HepG2 (cell line): ENCODE results near the gene NPHP3. TPM values are rescaled to one million over a fixed set of nuclear protein-coding genes. Genes with fewer than 3 reads are reported as not detected.

Source experiments
- BRCA1 ChIP-seq: sonication (generic); formaldehyde crosslinking; IDR thresholded peaks from 2 replicates; pipeline ENCODE4 v1.4.0; 2020; ENCODE audit warnings: missing genetic modification reagents
- BRF2 ChIP-seq: sonication (generic); formaldehyde crosslinking; IDR thresholded peaks from 2 replicates; pipeline ENCODE4 v1.8.1; 2022; ENCODE audit warnings: mild to moderate bottlenecking, missing genetic modification reagents
- HMGA1 ChIP-seq: sonication (generic); formaldehyde crosslinking; conservative IDR thresholded peaks from 2 replicates; pipeline ENCODE4 v1.4.0; 2020; ENCODE audit warnings: missing genetic modification reagents
- IRX3 ChIP-seq: sonication (generic); formaldehyde crosslinking; IDR thresholded peaks from 2 replicates; pipeline ENCODE4 v1.8.1; 2023; ENCODE audit warnings: mild to moderate bottlenecking, low read depth, missing genetic modification reagents, borderline replicate concordance
- MYNN ChIP-seq: sonication (generic); formaldehyde crosslinking; IDR thresholded peaks from 2 replicates; pipeline ENCODE4 v1.4.0; 2020; ENCODE audit warnings: mild to moderate bottlenecking, low read depth, missing genetic modification reagents
- PAF1 ChIP-seq: IDR thresholded peaks from 2 replicates; pipeline ENCODE4 v1.6.1; 2016; ENCODE audit warnings: missing genetic modification reagents, missing compliant biosample characterization
- POGZ ChIP-seq: sonication (generic); formaldehyde crosslinking; IDR thresholded peaks from 2 replicates; pipeline ENCODE4 v1.4.0; 2020; ENCODE audit warnings: mild to moderate bottlenecking, missing genetic modification reagents
- RFXANK ChIP-seq: IDR thresholded peaks from 2 replicates; pipeline ENCODE4 v1.6.1; 2016
- SP5 ChIP-seq: IDR thresholded peaks from 2 replicates; pipeline ENCODE4 v1.6.1; 2016; ENCODE audit warnings: low read depth, borderline replicate concordance
- TAF1 ChIP-seq: sonication (generic); formaldehyde crosslinking; IDR thresholded peaks from 2 replicates; pipeline ENCODE4 v1.4.0; 2020; ENCODE audit warnings: missing genetic modification reagents
- TBL1XR1 ChIP-seq: fragments of 150-350 bp; IDR thresholded peaks from 2 replicates; pipeline ENCODE4 v1.6.1; 2014; ENCODE audit warnings: borderline replicate concordance, low read length; ENCODE audit not compliant: partially characterized antibody
- ZBTB3 ChIP-seq: sonication (generic); formaldehyde crosslinking; IDR thresholded peaks from 2 replicates; pipeline ENCODE4 v1.4.0; 2020; ENCODE audit warnings: low read depth, mild to moderate bottlenecking, moderate library complexity, missing genetic modification reagents, borderline replicate concordance
- ZBTB38 ChIP-seq: sonication (generic); formaldehyde crosslinking; IDR thresholded peaks from 2 replicates; pipeline ENCODE4 v1.5.1; 2020; ENCODE audit warnings: mild to moderate bottlenecking, missing genetic modification reagents
- ZKSCAN5 ChIP-seq: sonication (generic); formaldehyde crosslinking; IDR thresholded peaks from 2 replicates; pipeline ENCODE4 v1.5.1; 2020; ENCODE audit warnings: mild to moderate bottlenecking, missing genetic modification reagents
- ZNF10 ChIP-seq: sonication (generic); formaldehyde crosslinking; IDR thresholded peaks from 2 replicates; pipeline ENCODE4 v1.4.0; 2020; ENCODE audit warnings: mild to moderate bottlenecking, low read depth, missing genetic modification reagents, borderline replicate concordance
- ZNF136 ChIP-seq: sonication (generic); formaldehyde crosslinking; IDR thresholded peaks from 2 replicates; pipeline ENCODE4 v1.8.1; 2022; ENCODE audit warnings: low read depth, mild to moderate bottlenecking, moderate library complexity, missing genetic modification reagents
- ZNF318 ChIP-seq: sonication (generic); formaldehyde crosslinking; IDR thresholded peaks from 2 replicates; pipeline ENCODE4 v1.4.0; 2020; ENCODE audit warnings: mild to moderate bottlenecking, missing genetic modification reagents
- ZNF513 ChIP-seq: sonication (generic); formaldehyde crosslinking; conservative IDR thresholded peaks from 2 replicates; pipeline ENCODE4 v1.5.0; 2020; ENCODE audit warnings: missing genetic modification reagents
- ZSCAN12 ChIP-seq: sonication (generic); formaldehyde crosslinking; IDR thresholded peaks from 2 replicates; pipeline ENCODE4 v1.9.0; 2021; ENCODE audit warnings: mild to moderate bottlenecking, missing genetic modification reagents
- polyA plus RNA-seq, 8 experiments: library from polyadenylated mRNA; depleted of rRNA in 3 of 8; stranded (reverse) in 7 of 8; unstranded in 1 of 8; fragments of >200 nt; fragmentation: Illumina TruSeq in 4 of 8; extraction: Trizol in 4 of 8; gene quantifications; 2 replicates each; pipeline versions ENCODE4 v1.2.1 to v1.2.3, GENCODE V29; 2011 to 2016; ENCODE audit warnings: low read depth in 4 of 8, missing spikeins in 1 of 8, mixed read lengths in 1 of 8; ENCODE audit not compliant: insufficient read depth in 1 of 8
- total RNA-seq, 5 experiments: library from RNA; depleted of rRNA; stranded (reverse); fragments of >200 nt; fragmentation: Illumina TruSeq; extraction: Trizol; gene quantifications; 2 replicates each; pipeline ENCODE4 v1.2.3, GENCODE V29; 2016; ENCODE audit warnings: low read depth in 1 of 5

NPHP3 gene
- total and polyA plus RNA-seq, 2 of the 13 experiments (the other 11 are each of a cell fraction or from before 2014, with no cell fraction given) = 11.0 to 20.2 TPM

- no peak for TF ChIP-seq IRX3 (CRISPR knock-in tag)
- TF ChIP-seq PAF1 (CRISPR knock-in tag) = no peak
- TF ChIP-seq ZKSCAN5 (CRISPR knock-in tag) = no peak
- TF ChIP-seq TBL1XR1 = no peak
- no peak for TF ChIP-seq BRCA1 (CRISPR knock-in tag)
- no peak for TF ChIP-seq ZNF318 (CRISPR knock-in tag)
- TF ChIP-seq ZNF513 (CRISPR knock-in tag) = no peak
- no peak for TF ChIP-seq ZNF10 (CRISPR knock-in tag)
- TF ChIP-seq TAF1 = peak; percentile 77; the same call in 1 of the 2 replicates
- no peak for TF ChIP-seq ZNF136 (CRISPR knock-in tag)
- TF ChIP-seq HMGA1 (CRISPR knock-in tag) = no peak
- TF ChIP-seq ZBTB3 (CRISPR knock-in tag) = no peak
- no peak for TF ChIP-seq MYNN
- no peak for TF ChIP-seq ZSCAN12 (CRISPR knock-in tag)
- no peak for TF ChIP-seq POGZ (CRISPR knock-in tag)
- no peak for TF ChIP-seq RFXANK
- 0 out of 2 replicates have a peak, but pooled peaks have one; percentile 52 for TF ChIP-seq ZBTB38 (CRISPR knock-in tag)
- no peak for TF ChIP-seq SP5 (CRISPR knock-in tag)
- no peak for TF ChIP-seq BRF2 (CRISPR knock-in tag)
Observed at GRCh38 chr3:132723024-132723950, 1.1 kb upstream of the NPHP3 start (continued).
